Uterus (tissue), 2 donors: Measurements from ENCODE around the gene HGS.

ENCODE experiments used
- CTCF ChIP-seq, 4 experiments: fragments of 200-600 bp in 2 of 4; fragments of 450-650 bp in 2 of 4; sonication (generic) in 2 of 4; IDR thresholded peaks; one replicate each; pipeline ENCODE4 v1.5.1; 2016 to 2019; ENCODE audit warnings: antibody characterized with exemption in 4 of 4, mild to moderate bottlenecking in 2 of 4, moderate library complexity in 1 of 4
- POLR2A ChIP-seq, 2 donors: fragments of 450-650 bp; IDR thresholded peaks; one replicate each; pipeline ENCODE4 v1.6.1; 2016; ENCODE audit warnings: antibody characterized with exemption in 2 of 2, mild to moderate bottlenecking in 1 of 2, moderate library complexity in 1 of 2

- TF ChIP-seq CTCF (IDR thresholded peaks at IDR 0.05) (no peak), POLR2A (IDR thresholded peaks at IDR 0.05) (no peak)
Observed at GRCh38 chr17:81640011-81640410, 43.8 kb upstream of the HGS start.
